HepG2 (cell line): ENCODE results near the gene DPH6. TPM values are rescaled to one million over a fixed set of nuclear protein-coding genes. Genes with fewer than 3 reads are reported as not detected.

Experiments
- CREM ChIP-seq, 2 experiments: sonication (generic) in 1 of 2; formaldehyde crosslinking in 1 of 2; IDR thresholded peaks; 2 replicates each; pipeline versions ENCODE4 v1.4.0 to v1.6.1; 2016 to 2020; ENCODE audit warnings: antibody characterized with exemption in 1 of 2, mild to moderate bottlenecking in 1 of 2, missing genetic modification reagents in 1 of 2
- EHMT2 ChIP-seq: fragments of 200-600 bp; sonication (generic); IDR thresholded peaks from 2 replicates; pipeline ENCODE4 v1.7.0; 2017; ENCODE audit warnings: antibody characterized with exemption, low read depth, low read length, borderline replicate concordance
- ESRRA ChIP-seq: sonication (generic); formaldehyde crosslinking; IDR thresholded peaks from 2 replicates; pipeline ENCODE4 v1.5.1; 2020; ENCODE audit warnings: mild to moderate bottlenecking, low read depth, missing genetic modification reagents
- EZH2 ChIP-seq: conservative IDR thresholded peaks from 2 replicates; pipeline ENCODE4 v1.6.1; 2012; ENCODE audit warnings: mild to moderate bottlenecking, low read depth, low read length, moderate library complexity
- FOXA3 ChIP-seq: IDR thresholded peaks from 2 replicates; pipeline ENCODE4 v1.6.1; 2016; ENCODE audit warnings: missing genetic modification reagents, missing compliant biosample characterization
- KLF6 ChIP-seq: IDR thresholded peaks from 2 replicates; pipeline ENCODE4 v1.8.0; 2016; ENCODE audit warnings: missing biosample characterization, missing genetic modification reagents
- MAFF ChIP-seq: IDR thresholded peaks from 2 replicates; pipeline ENCODE4 v1.6.1; 2011; ENCODE audit warnings: low read depth, low read length, improper control_type of control experiment
- MYPOP ChIP-seq: sonication (generic); formaldehyde crosslinking; IDR thresholded peaks from 2 replicates; pipeline ENCODE4 v1.8.1; 2023; ENCODE audit warnings: mild to moderate bottlenecking, moderate library complexity, missing genetic modification reagents
- NONO ChIP-seq, 2 experiments: fragments of 450-650 bp in 1 of 2; sonication (generic) in 1 of 2; formaldehyde crosslinking in 1 of 2; IDR thresholded peaks in 1 of 2; conservative IDR thresholded peaks in 1 of 2; 2 replicates each; pipeline versions ENCODE4 v1.6.1 to v1.8.0; 2017 to 2022; ENCODE audit warnings: mild to moderate bottlenecking in 1 of 2, missing genetic modification reagents in 1 of 2, moderate library complexity in 1 of 2
- PAWR ChIP-seq: sonication (generic); formaldehyde crosslinking; IDR thresholded peaks from 2 replicates; pipeline ENCODE4 v1.4.0; 2020; ENCODE audit warnings: missing genetic modification reagents, mild to moderate bottlenecking, borderline replicate concordance
- RCOR2 ChIP-seq: IDR thresholded peaks from 2 replicates; pipeline ENCODE4 v1.6.1; 2016; ENCODE audit warnings: missing biosample characterization, missing genetic modification reagents
- SSRP1 ChIP-seq: IDR thresholded peaks from 2 replicates; pipeline ENCODE4 v1.6.1; 2016; ENCODE audit warnings: control low read depth
- TRIM22 ChIP-seq: fragments of 450-650 bp; IDR thresholded peaks from 2 replicates; pipeline ENCODE4 v1.6.1; 2017
- ZNF142 ChIP-seq: sonication (generic); formaldehyde crosslinking; IDR thresholded peaks from 2 replicates; pipeline ENCODE4 v1.4.0; 2020; ENCODE audit warnings: missing genetic modification reagents
- ZNF33B ChIP-seq: sonication (generic); formaldehyde crosslinking; IDR thresholded peaks from 2 replicates; pipeline ENCODE4 v1.5.1; 2020; ENCODE audit warnings: mild to moderate bottlenecking, missing genetic modification reagents
- ZNF552 ChIP-seq: sonication (generic); formaldehyde crosslinking; IDR thresholded peaks from 2 replicates; pipeline ENCODE4 v1.9.0; 2022; ENCODE audit warnings: missing genetic modification reagents, mild to moderate bottlenecking, borderline replicate concordance
- ZNF788 ChIP-seq: sonication (generic); formaldehyde crosslinking; IDR thresholded peaks from 2 replicates; pipeline ENCODE4 v1.5.0; 2020; ENCODE audit warnings: mild to moderate bottlenecking, missing genetic modification reagents, borderline replicate concordance
- polyA plus RNA-seq, 8 experiments: library from polyadenylated mRNA; depleted of rRNA in 3 of 8; stranded (reverse) in 7 of 8; unstranded in 1 of 8; fragments of >200 nt; fragmentation: Illumina TruSeq in 4 of 8; extraction: Trizol in 4 of 8; gene quantifications; 2 replicates each; pipeline versions ENCODE4 v1.2.1 to v1.2.3, GENCODE V29; 2011 to 2016; ENCODE audit warnings: low read depth in 4 of 8, missing spikeins in 1 of 8, mixed read lengths in 1 of 8; ENCODE audit not compliant: insufficient read depth in 1 of 8
- total RNA-seq, 5 experiments: library from RNA; depleted of rRNA; stranded (reverse); fragments of >200 nt; fragmentation: Illumina TruSeq; extraction: Trizol; gene quantifications; 2 replicates each; pipeline ENCODE4 v1.2.3, GENCODE V29; 2016; ENCODE audit warnings: low read depth in 1 of 5

Gene DPH6
- total and polyA plus RNA-seq, 2 of the 13 experiments (the other 11 are each of a cell fraction or from before 2014, with no cell fraction given), result 10.2 to 25.8 TPM

- TF ChIP-seq CREM (IDR thresholded peaks at IDR 0.05) (no peak), CREM (CRISPR knock-in tag; IDR thresholded peaks at IDR 0.05) (no peak), PAWR (no peak), EZH2 (no peak), SSRP1 (no peak; the same call in 1 of the 2 replicates), ZNF788 (CRISPR knock-in tag) (no peak; the same call in 1 of the 2 replicates), ESRRA (peak; percentile 19; the same call in 1 of the 2 replicates), EHMT2 (no peak), FOXA3 (CRISPR knock-in tag) (no peak), MYPOP (CRISPR knock-in tag) (0 out of 2 replicates have a peak, but pooled peaks have one; percentile 43), MAFF (no peak), ZNF142 (CRISPR knock-in tag) (peak; percentile 84), ZNF552 (CRISPR knock-in tag) (no peak), ZNF33B (CRISPR knock-in tag) (peak; percentile 35; the same call in 1 of the 2 replicates), KLF6 (CRISPR knock-in tag) (no peak), NONO (IDR thresholded peaks at IDR 0.05) (no peak), NONO (CRISPR knock-in tag; conservative IDR thresholded peaks at IDR 0.05) (peak; percentile 57), RCOR2 (CRISPR knock-in tag) (no peak), TRIM22 (no peak)
Observed at GRCh38 chr15:35545824-35546510, at the start of gene DPH6 (continued).
